Heart left ventricle (tissue), 16 donors: ENCODE measurements around the gene ANKLE2. TPM values are rescaled to one million over a fixed set of nuclear protein-coding genes. Genes with fewer than 3 reads are reported as not detected.

Experiments
- ATAC-seq, 4 donors: fragments of 200-7000 bp; cut with Tn5 transposase; one replicate each; pipeline ENCODE4 v1.9.1; 2020 to 2022; ENCODE audit warnings: moderate library complexity in 4 of 4, mild to moderate bottlenecking in 3 of 4, moderate number of reproducible peaks in 1 of 4
- DNase-seq, 5 donors: peaks; one replicate each; pipeline ENCODE4 v3.0.0-alpha.2; 2020
- H3K27ac ChIP-seq, 12 donors: fragments of 200-600 bp; sonication (generic) in 4 of 12; one replicate each; pipeline versions ENCODE4 v1.5.0 to v1.8.0; 2016 to 2022; ENCODE audit warnings: mild to moderate bottlenecking in 2 of 12
- H3K27me3 ChIP-seq, 9 donors: fragments of 200-600 bp; sonication (generic) in 2 of 9; one replicate each; pipeline versions ENCODE4 v1.5.1 to v1.8.0; 2016 to 2022; ENCODE audit warnings: mild to moderate bottlenecking in 3 of 9
- H3K36me3 ChIP-seq, 9 donors: fragments of 200-600 bp; sonication (generic) in 2 of 9; one replicate each; pipeline versions ENCODE4 v1.5.0 to v1.8.0; 2018 to 2022; ENCODE audit warnings: mild to moderate bottlenecking in 2 of 9
- H3K4me1 ChIP-seq, 12 donors: fragments of 200-600 bp; sonication (generic) in 4 of 12; one replicate each; pipeline versions ENCODE4 v1.5.0 to v1.8.0; 2016 to 2022; ENCODE audit warnings: mild to moderate bottlenecking in 3 of 12
- H3K4me3 ChIP-seq, 12 donors: fragments of 200-600 bp; sonication (generic) in 4 of 12; one replicate each; pipeline versions ENCODE4 v1.5.0 to v1.8.0; 2017 to 2022; ENCODE audit warnings: mild to moderate bottlenecking in 9 of 12, moderate library complexity in 4 of 12
- H3K9me3 ChIP-seq, 12 donors: fragments of 200-600 bp; sonication (generic) in 4 of 12; one replicate each; pipeline versions ENCODE4 v1.5.0 to v1.8.0; 2016 to 2022; ENCODE audit warnings: mild to moderate bottlenecking in 1 of 12
- POLR2A ChIP-seq, 2 donors: fragments of 450-650 bp; IDR thresholded peaks; one replicate each; pipeline ENCODE4 v1.6.1; 2017; ENCODE audit warnings: antibody characterized with exemption in 2 of 2, mild to moderate bottlenecking in 2 of 2, moderate library complexity in 2 of 2
- WGBS, 4 donors: extraction: QIAGEN DNeasy Blood & Tissue Kit in 2 of 4; methylation state at CpG; one replicate each; pipeline versions ENCODE4 v1.1.5 to v1.1.7; 2013 to 2018; 5-methylcytosine and 5-hydroxymethylcytosine counted together
- intact Hi-C, 10 donors: fragments of 100-400 bp; cut with DNase I; formaldehyde crosslinking; loops; one replicate each; pipeline versions ENCODE4 v1.11.1 to v1.14.2; 2022
- polyA plus RNA-seq, 2 donors: library from polyadenylated mRNA; stranded (reverse); fragments of 200-250 nt; gene quantifications; one replicate each; pipeline ENCODE4 v1.2.3, GENCODE V29; 2013
- total RNA-seq, 9 donors: library from RNA; depleted of rRNA in 2 of 9; stranded (reverse); fragments of >200 nt in 2 of 9; fragmentation: NEBNext Ultra II Directional in 3 of 9; extraction: Animal tissue kit (Norgen Biotek cat#: 25700) in 3 of 9; gene quantifications; one replicate each; pipeline versions ENCODE4 v1.1.0 to v1.2.4, GENCODE V29; 2016 to 2023
- TF ChIP-seq, protein P1 (sequence below), 12 donors: fragments of 200-600 bp; sonication (generic) in 4 of 12; IDR thresholded peaks; one replicate each; pipeline versions ENCODE4 v1.5.0 to v1.8.0; 2018 to 2022; ENCODE audit warnings: antibody characterized with exemption in 12 of 12, mild to moderate bottlenecking in 5 of 12
- donor health status: ischemic (EF 13 %, LVEDD 7.1; RV severe dilation, severe dysfunction).
- donor health status: healthy with polysubstance abuse.
- donor health status: DM: no; HTN: yes; CAD: no.
- donor health status: DM: no; HTN: no; CAD: no.
- donor health status: ischemic (EF 25% LVEDD 6.9; RV normal size, moderate dysfunction).
- donor health status: ischemic (EF 25% LVEDD 5.7; RV mildly dilated, moderate dysfunction).
- donor health status: healthy.
- donor health status: DM: yes; HTN: yes; CAD: no.
- donor health status: ischemic (EF 35%, LVEDD 5.7; RV mildly dilated, moderate dysfunction).
- donor health status: nonischemic (EF 11% LVEDD 7.7; RV severe dilation, severe dysfunction).
- donor health status: DM: yes; HTN: yes; CAD: no.
- donor health status: PGD.
- donor health status: ischemic (EF 29% LVEDD 5.4; RV normal size, mild dysfunction).
- donor health status: nonischemic (EF 23%, LVEDD 6.1; RV moderate dilation, normal function).

ANKLE2 gene
- total and polyA plus RNA-seq, 11 donors: 15.5 to 45.2 (median 27.8) TPM

DNA sequence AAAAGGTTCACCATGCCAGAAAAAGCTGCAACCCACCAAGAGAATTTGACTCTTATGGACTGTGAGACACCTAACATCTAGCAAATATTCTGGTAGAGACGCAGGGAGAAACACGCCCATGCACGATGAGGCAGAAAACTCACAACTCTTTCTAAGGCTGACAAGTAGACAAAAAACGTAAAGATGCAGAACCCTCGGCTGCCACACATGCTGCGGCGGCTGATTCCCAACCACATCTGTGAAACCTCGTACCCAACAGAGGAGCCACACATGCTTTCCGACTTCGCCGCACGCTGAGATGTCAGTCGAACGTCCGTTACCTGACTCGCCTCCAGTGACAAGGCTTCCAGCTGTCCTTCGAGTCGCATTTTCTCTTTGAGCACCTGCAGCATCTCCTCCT lies 45.2 kb upstream of the ANKLE2 start:
- Histone ChIP-seq H3K4me3 (no peak overlapping the region), H3K4me1 (peaks cover 0 to 9% (median 0%) of the 10 kb centered on the region in 12 donors), H3K9me3 (no peaks in the 10 kb centered on the region), H3K27ac (no peak overlapping the region), H3K27me3 (no peaks in the 10 kb centered on the region), H3K36me3 (peaks cover 0 to 91% (median 79%) of the 10 kb centered on the region in 9 donors)
- WGBS, 4 donors: 88 to 93% (median 91%) methylated on average over 18 of the region's 18 CpGs
- no peak for ATAC-seq
- TF ChIP-seq POLR2A (IDR thresholded peaks at IDR 0.05): no peak
- TF ChIP-seq, protein P1, sequence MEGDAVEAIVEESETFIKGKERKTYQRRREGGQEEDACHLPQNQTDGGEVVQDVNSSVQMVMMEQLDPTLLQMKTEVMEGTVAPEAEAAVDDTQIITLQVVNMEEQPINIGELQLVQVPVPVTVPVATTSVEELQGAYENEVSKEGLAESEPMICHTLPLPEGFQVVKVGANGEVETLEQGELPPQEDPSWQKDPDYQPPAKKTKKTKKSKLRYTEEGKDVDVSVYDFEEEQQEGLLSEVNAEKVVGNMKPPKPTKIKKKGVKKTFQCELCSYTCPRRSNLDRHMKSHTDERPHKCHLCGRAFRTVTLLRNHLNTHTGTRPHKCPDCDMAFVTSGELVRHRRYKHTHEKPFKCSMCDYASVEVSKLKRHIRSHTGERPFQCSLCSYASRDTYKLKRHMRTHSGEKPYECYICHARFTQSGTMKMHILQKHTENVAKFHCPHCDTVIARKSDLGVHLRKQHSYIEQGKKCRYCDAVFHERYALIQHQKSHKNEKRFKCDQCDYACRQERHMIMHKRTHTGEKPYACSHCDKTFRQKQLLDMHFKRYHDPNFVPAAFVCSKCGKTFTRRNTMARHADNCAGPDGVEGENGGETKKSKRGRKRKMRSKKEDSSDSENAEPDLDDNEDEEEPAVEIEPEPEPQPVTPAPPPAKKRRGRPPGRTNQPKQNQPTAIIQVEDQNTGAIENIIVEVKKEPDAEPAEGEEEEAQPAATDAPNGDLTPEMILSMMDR (IDR thresholded peaks at IDR 0.05): no peak
- intact Hi-C loops: no loop called here
- DNase-seq: no peak

GRCh38 chr12:132804426-132804861 lies 42.8 kb upstream of the ANKLE2 start:
- Histone ChIP-seq H3K36me3 (peaks cover 0 to 92% (median 87%) of the 10 kb centered on the region in 9 donors), H3K4me1 (peaks cover 0 to 9% (median 0%) of the 10 kb centered on the region in 12 donors), H3K27me3 (no peaks in the 10 kb centered on the region), H3K27ac (no peak overlapping the region), H3K9me3 (no peaks in the 10 kb centered on the region), H3K4me3 (no peak overlapping the region)
- no peak for TF ChIP-seq POLR2A (IDR thresholded peaks at IDR 0.05)
- TF ChIP-seq, protein P1 (IDR thresholded peaks at IDR 0.05): no peak
- ATAC-seq (peak in 2 of 4 donors; percentile 17 to 35), DNase-seq (no peak)
- 67 to 74% (median 72%) methylated on average over 13 to 16 of the region's 16 CpGs for WGBS, 4 donors
- intact Hi-C loops: no loop called here

- peaks cover 0 to 9% (median 0%) of the 10 kb centered on the region in 12 donors for H3K4me1 ChIP-seq
- peak in 3 of 4 donors; percentile 63 to 82 (median 73) for ATAC-seq
- intact Hi-C loops: no loop called here
- no peaks in the 10 kb centered on the region for H3K9me3 ChIP-seq
- H3K27ac ChIP-seq: no peak overlapping the region
- H3K4me3 ChIP-seq: no peak overlapping the region
- WGBS, 4 donors: 82 to 90% (median 87%) methylated on average over 15 of the region's 15 CpGs
- peaks cover 0 to 94% (median 92%) of the 10 kb centered on the region in 9 donors for H3K36me3 ChIP-seq
- no peak for TF ChIP-seq POLR2A (IDR thresholded peaks at IDR 0.05)
- TF ChIP-seq, protein P1 (IDR thresholded peaks at IDR 0.05): no peak
- peak in 4 of 5 donors; percentile 24 to 59 (median 46) for DNase-seq
- no peaks in the 10 kb centered on the region for H3K27me3 ChIP-seq
Measured at GRCh38 chr12:132803888-132804287, 42.3 kb upstream of the ANKLE2 start.

DNA sequence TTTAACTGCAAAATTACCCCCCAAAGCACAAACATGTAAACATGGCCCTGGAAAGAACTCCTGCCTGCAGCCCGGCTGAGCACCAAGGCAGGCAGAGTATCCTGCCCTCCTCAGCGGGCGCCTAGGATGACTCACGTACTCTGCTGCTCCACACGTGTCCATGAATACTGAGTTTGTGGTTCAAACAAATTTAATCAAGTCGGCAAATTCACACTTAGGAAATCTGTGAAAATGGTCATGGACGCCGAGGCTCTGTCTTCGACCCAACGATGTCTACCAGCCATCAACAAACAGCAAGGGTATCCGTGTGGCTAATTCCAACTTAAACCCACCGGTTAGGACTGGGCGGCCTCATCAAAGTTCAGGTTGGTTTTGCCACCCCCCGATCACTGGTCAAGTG lies 41.5 kb upstream of the ANKLE2 start:
- intact Hi-C loops: no loop called here
- Histone ChIP-seq H3K9me3 (no peaks in the 10 kb centered on the region), H3K27me3 (no peaks in the 10 kb centered on the region), H3K4me3 (no peak overlapping the region), H3K4me1 (peaks cover 0 to 9% (median 0%) of the 10 kb centered on the region in 12 donors), H3K27ac (no peak overlapping the region), H3K36me3 (peaks cover 0 to 95% (median 92%) of the 10 kb centered on the region in 9 donors)
- DNase-seq: no peak
- no peak for TF ChIP-seq POLR2A (IDR thresholded peaks at IDR 0.05)
- TF ChIP-seq, protein P1 (IDR thresholded peaks at IDR 0.05): no peak
- 94 to 96% (median 95%) methylated on average over 14 of the region's 14 CpGs for WGBS, 4 donors
- ATAC-seq: no peak
